ENCODE measurements around the gene TEX54.

GRCh38 chr11:62842171-62842741 is 9.6 kb upstream of the TEX54 start:
- TF ChIP-seq CTCF (IDR thresholded peaks at IDR 0.05): no peak
- no peak for TF ChIP-seq EP300 (IDR thresholded peaks at IDR 0.05)
- TF ChIP-seq POLR2A (IDR thresholded peaks at IDR 0.05): no peak
